ENCODE data around the gene ERC1. TPM values are rescaled to one million over a fixed set of nuclear protein-coding genes. Genes with fewer than 3 reads are reported as not detected.

ERC1 gene
- total RNA-seq, 5 donors from 2014 or later (not counting 1 experiment from before 2014, with no cell fraction given): 41.8 to 68.0 (median 46.5) TPM

- Histone ChIP-seq H3K27ac (ENCODE audit: low read length) (no peak overlapping the region), H3K4me1 (ENCODE audit: control insufficient read depth in 1 of 2, extremely low read depth in 1 of 2, insufficient read depth in 2 of 2, low read length in 2 of 2) (no peaks in the 10 kb centered on the region), H3K9me3 (no peaks in the 10 kb centered on the region), H3K36me3 (ENCODE audit: control insufficient read depth in 2 of 2, extremely low read depth in 1 of 2, insufficient read depth in 1 of 2, low read length in 1 of 2) (no peaks in the 10 kb centered on the region), H3K27me3 (replicated peaks in 1 of 2; ENCODE audit: control insufficient read depth in 2 of 2, extremely low read depth in 1 of 2, insufficient read depth in 2 of 2, low read length in 1 of 2) (no peaks in the 10 kb centered on the region), H3K4me3 (ENCODE audit: control insufficient read depth in 1 of 2, extremely low read depth in 1 of 2, low read length in 1 of 2) (no peak overlapping the region)
- DNase-seq (no peak), ATAC-seq (replicated peaks in 1 of 4) (no peak)
- H3K36me3 Mint-ChIP-seq: peaks cover 17% of the 10 kb centered on the region
- ChIA-PET POLR2A (interaction anchor here in 1 of 2 donors (0.6 kb wide), 1 partner anchor 227 kb away, joined by 5 read pairs; no protein-coding TSS in a partner anchor), CTCF (interaction anchor here (0.6 to 1.7 kb wide), 2 partner anchors 95 to 323 kb away, joined by 5 read pairs; no protein-coding TSS in a partner anchor)
- H3K27me3 Mint-ChIP-seq: no peaks in the 10 kb centered on the region
- no peaks in the 10 kb centered on the region for H3K9me3 Mint-ChIP-seq
- no peak overlapping the region for H3K27ac Mint-ChIP-seq
- peaks cover 0 to 4% (median 0%) of the 10 kb centered on the region in 3 donors for H3K4me1 Mint-ChIP-seq
- 80% methylated on average over 4 of the region's 6 CpGs for WGBS (ENCODE audit: insufficient coverage)
- H3K4me3 Mint-ChIP-seq: no peak overlapping the region
Observed at GRCh38 chr12:1213205-1213604, 222.2 kb downstream of the ERC1 start.

DNA sequence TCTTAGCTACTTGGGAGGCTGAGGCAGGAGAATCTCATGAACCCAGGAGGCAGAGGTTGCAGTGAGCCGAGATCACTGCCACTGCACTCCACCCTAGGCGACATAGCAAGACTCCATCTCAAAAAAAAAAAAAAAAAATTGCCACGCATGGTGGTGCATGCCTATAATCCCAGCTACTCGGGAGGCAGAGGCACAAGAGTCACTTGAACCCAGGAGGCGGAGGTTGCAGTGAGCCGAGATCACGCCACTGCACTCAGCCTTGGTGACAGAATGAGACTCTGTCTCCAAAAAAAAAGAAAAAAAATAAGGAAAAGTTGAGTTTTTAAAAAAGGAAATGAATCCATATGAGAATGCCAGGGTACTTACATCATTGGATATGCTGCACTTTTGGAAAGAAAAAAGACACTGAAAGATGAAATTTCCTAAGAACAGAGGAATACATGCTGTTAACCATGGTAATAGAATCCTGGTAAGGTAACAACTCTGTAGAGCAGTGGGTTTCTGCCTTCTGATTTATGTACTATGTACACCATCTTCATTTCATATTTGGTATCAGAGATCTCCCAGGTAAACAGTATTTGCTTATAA is 222.7 kb downstream of the ERC1 start:
- Mint-ChIP-seq H3K36me3 (peaks cover 17% of the 10 kb centered on the region), H3K9me3 (no peaks in the 10 kb centered on the region), H3K27me3 (no peaks in the 10 kb centered on the region), H3K4me1 (peaks cover 0 to 4% (median 0%) of the 10 kb centered on the region in 3 donors), H3K27ac (no peak overlapping the region), H3K4me3 (no peak overlapping the region)
- no peaks in the 10 kb centered on the region for H3K4me1 ChIP-seq (ENCODE audit: control insufficient read depth in 1 of 2, extremely low read depth in 1 of 2, insufficient read depth in 2 of 2, low read length in 2 of 2)
- no peaks in the 10 kb centered on the region for H3K36me3 ChIP-seq (ENCODE audit: control insufficient read depth in 2 of 2, extremely low read depth in 1 of 2, insufficient read depth in 1 of 2, low read length in 1 of 2)
- no peak overlapping the region for H3K4me3 ChIP-seq (ENCODE audit: control insufficient read depth in 1 of 2, extremely low read depth in 1 of 2, low read length in 1 of 2)
- CTCF ChIA-PET: no interaction called here
- POLR2A ChIA-PET: interaction anchor here in 1 of 2 donors (0.6 kb wide), 1 partner anchor 227 kb away, joined by 5 read pairs; no protein-coding TSS in a partner anchor
- DNase-seq (no peak), ATAC-seq (replicated peaks in 1 of 4) (no peak)
- WGBS (ENCODE audit: insufficient coverage): 86% methylated on average over 2 of the region's 7 CpGs
- no peak overlapping the region for H3K27ac ChIP-seq (ENCODE audit: low read length)
- no peaks in the 10 kb centered on the region for H3K9me3 ChIP-seq
- H3K27me3 ChIP-seq (replicated peaks in 1 of 2; ENCODE audit: control insufficient read depth in 2 of 2, extremely low read depth in 1 of 2, insufficient read depth in 2 of 2, low read length in 1 of 2): no peaks in the 10 kb centered on the region

DNA sequence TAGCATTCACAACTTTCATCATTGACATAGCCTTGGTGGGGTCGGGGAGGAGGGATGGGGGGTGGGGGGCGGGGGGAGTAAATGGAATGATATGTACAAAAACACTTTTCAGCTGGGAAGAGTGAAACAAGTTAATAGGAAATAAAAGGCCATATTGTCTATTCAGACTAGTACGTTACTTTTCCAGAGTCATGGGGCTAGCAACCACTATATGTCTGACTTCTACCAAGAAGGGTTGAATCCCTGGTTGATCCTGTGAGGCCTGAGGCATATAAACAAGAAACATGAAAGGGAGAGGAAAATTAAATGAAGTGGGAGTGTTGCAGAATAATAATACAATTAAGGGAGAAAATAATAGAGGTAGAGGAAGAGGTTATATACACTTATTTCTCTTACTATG is 225.5 kb downstream of the ERC1 start:
- H3K27ac Mint-ChIP-seq: no peak overlapping the region
- WGBS (ENCODE audit: insufficient coverage): no CpG with 5 or more reads among the region's 3 CpGs
- ATAC-seq (replicated peaks in 1 of 4): no peak
- POLR2A ChIA-PET: no interaction called here
- H3K36me3 ChIP-seq (ENCODE audit: control insufficient read depth in 2 of 2, extremely low read depth in 1 of 2, insufficient read depth in 1 of 2, low read length in 1 of 2): no peaks in the 10 kb centered on the region
- CTCF ChIA-PET: no interaction called here
- no peak overlapping the region for H3K4me3 ChIP-seq (ENCODE audit: control insufficient read depth in 1 of 2, extremely low read depth in 1 of 2, low read length in 1 of 2)
- H3K27me3 ChIP-seq (replicated peaks in 1 of 2; ENCODE audit: control insufficient read depth in 2 of 2, extremely low read depth in 1 of 2, insufficient read depth in 2 of 2, low read length in 1 of 2): no peaks in the 10 kb centered on the region
- H3K9me3 ChIP-seq: no peaks in the 10 kb centered on the region
- no peaks in the 10 kb centered on the region for H3K4me1 ChIP-seq (ENCODE audit: control insufficient read depth in 1 of 2, extremely low read depth in 1 of 2, insufficient read depth in 2 of 2, low read length in 2 of 2)
- H3K36me3 Mint-ChIP-seq: peaks cover 10% of the 10 kb centered on the region
- H3K27me3 Mint-ChIP-seq: no peaks in the 10 kb centered on the region
- no peak for DNase-seq
- no peaks in the 10 kb centered on the region for H3K9me3 Mint-ChIP-seq
- H3K4me3 Mint-ChIP-seq: no peak overlapping the region
- H3K4me1 Mint-ChIP-seq: peaks cover 0 to 4% (median 0%) of the 10 kb centered on the region in 3 donors
- H3K27ac ChIP-seq (ENCODE audit: low read length): no peak overlapping the region

DNA sequence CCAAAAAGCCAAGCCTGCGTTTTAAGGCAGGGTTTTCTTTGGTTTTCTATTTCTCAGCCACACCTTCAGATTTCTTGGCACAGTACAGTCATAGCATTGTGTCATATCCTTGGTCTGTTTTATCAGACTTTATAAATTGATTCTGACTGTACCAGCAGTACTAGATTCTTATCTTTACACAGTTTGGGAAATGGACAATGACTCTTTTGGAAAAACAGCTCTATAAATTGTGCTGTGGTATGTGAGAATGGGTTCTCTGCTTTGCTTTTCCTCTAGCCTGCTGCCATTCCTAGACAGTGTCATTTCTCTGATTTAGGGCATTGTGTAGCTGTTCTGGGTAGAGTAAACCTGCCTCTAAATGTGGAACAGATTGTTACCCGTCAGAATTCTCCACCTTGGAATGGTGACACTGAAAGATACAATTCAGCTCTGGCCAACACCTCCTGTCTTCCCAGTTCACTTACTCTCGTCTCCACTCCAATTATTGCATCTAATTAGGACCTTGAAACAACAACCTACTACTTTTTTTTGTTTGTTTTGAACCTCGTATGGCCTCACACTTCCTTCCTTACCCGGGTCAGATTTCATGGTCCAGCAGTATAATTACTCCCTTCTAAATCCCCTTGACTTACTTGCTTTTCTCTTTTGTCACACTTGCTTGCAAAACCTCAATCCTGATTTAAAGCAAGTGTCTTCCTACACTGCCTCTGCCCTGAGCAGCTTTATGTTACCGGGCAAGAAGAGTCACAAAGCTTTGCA is 226.3 kb downstream of the ERC1 start:
- no peaks in the 10 kb centered on the region for H3K36me3 ChIP-seq (ENCODE audit: control insufficient read depth in 2 of 2, extremely low read depth in 1 of 2, insufficient read depth in 1 of 2, low read length in 1 of 2)
- H3K4me3 ChIP-seq (ENCODE audit: control insufficient read depth in 1 of 2, extremely low read depth in 1 of 2, low read length in 1 of 2): no peak overlapping the region
- no peak overlapping the region for H3K27ac ChIP-seq (ENCODE audit: low read length)
- no peaks in the 10 kb centered on the region for H3K4me1 ChIP-seq (ENCODE audit: control insufficient read depth in 1 of 2, extremely low read depth in 1 of 2, insufficient read depth in 2 of 2, low read length in 2 of 2)
- no peak overlapping the region for H3K4me3 Mint-ChIP-seq
- no peaks in the 10 kb centered on the region for H3K27me3 ChIP-seq (replicated peaks in 1 of 2; ENCODE audit: control insufficient read depth in 2 of 2, extremely low read depth in 1 of 2, insufficient read depth in 2 of 2, low read length in 1 of 2)
- ChIA-PET POLR2A (no interaction called here), CTCF (no interaction called here)
- no peaks in the 10 kb centered on the region for H3K9me3 ChIP-seq
- 67% methylated on average over 3 of the region's 6 CpGs for WGBS (ENCODE audit: insufficient coverage)
- H3K27ac Mint-ChIP-seq: no peak overlapping the region
- peaks cover 7% of the 10 kb centered on the region for H3K36me3 Mint-ChIP-seq
- H3K27me3 Mint-ChIP-seq: no peaks in the 10 kb centered on the region
- H3K9me3 Mint-ChIP-seq: no peaks in the 10 kb centered on the region
- DNase-seq (no peak), ATAC-seq (replicated peaks in 1 of 4) (no peak)
- H3K4me1 Mint-ChIP-seq: peaks cover 0 to under 1% (median 0%) of the 10 kb centered on the region in 3 donors

DNA sequence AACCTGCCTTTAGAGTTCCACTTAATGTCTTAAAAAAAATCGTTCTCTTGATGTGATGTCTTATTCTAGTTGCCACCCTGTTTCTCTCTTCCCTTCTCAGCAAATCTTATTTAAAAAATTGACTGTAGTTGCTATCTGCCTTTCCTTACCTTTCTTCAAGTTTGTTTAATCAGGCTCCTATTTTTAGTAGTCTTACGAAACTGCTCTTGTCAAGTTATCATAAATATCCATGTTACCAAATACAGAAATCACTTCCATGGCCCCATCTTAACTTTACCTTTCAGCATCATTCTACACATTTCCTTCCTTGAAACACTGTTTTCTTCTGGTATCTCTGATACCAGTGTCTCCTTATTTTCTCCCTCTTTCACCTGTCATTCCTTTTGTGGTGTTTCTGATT is 227.3 kb downstream of the ERC1 start:
- CTCF ChIA-PET: no interaction called here

DNA sequence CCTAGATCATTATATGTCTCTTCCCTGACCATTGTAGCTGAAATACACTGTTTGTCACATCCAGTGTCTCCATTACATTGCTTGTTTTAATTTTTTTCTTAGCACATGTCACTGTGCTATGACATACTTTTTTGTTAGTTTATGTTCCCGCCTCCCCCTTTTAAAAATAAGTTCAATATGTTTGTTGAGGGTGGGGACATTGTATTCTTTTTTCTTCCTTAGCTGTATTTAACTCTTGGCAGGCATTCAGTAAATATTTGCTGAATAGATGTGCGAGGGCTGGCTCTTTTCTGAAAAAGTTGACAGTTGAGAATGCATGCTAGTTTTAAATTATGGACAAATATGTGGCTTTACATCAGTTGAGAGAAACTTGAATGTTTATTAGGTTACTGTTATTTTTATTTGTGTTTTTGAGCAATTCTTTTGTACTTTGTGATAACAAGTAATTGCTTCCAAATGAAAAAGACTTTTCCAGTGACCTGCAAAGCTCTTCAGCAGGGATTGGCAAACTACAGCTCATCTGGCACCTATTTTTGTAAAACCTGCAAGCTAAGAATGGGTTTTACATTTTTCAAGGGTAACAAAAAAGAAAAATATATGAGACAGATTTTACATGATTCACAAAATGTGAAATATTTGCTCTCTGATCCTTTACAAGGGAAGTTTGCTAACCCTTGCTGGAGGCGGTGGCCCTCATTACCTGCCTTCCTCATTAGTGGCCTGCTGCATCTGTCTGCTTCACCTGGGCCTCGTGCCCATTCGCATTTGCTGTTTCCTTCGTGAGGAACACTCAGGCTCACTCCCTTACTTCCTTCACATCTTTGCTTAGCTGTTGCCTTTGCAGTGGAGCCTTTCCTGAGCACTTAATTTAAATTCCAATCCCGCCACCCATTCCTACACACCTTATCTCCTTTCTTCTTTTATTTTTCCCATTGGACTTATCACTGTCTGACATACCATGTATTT is 229.4 kb downstream of the ERC1 start:
- 92% methylated on average over 5 of the region's 7 CpGs for WGBS (ENCODE audit: insufficient coverage)
- Histone ChIP-seq H3K4me1 (ENCODE audit: control insufficient read depth in 1 of 2, extremely low read depth in 1 of 2, insufficient read depth in 2 of 2, low read length in 2 of 2) (no peaks in the 10 kb centered on the region), H3K27me3 (replicated peaks in 1 of 2; ENCODE audit: control insufficient read depth in 2 of 2, extremely low read depth in 1 of 2, insufficient read depth in 2 of 2, low read length in 1 of 2) (no peaks in the 10 kb centered on the region), H3K36me3 (ENCODE audit: control insufficient read depth in 2 of 2, extremely low read depth in 1 of 2, insufficient read depth in 1 of 2, low read length in 1 of 2) (no peaks in the 10 kb centered on the region), H3K4me3 (ENCODE audit: control insufficient read depth in 1 of 2, extremely low read depth in 1 of 2, low read length in 1 of 2) (no peak overlapping the region), H3K9me3 (no peaks in the 10 kb centered on the region), H3K27ac (ENCODE audit: low read length) (no peak overlapping the region)
- Mint-ChIP-seq H3K36me3 (peaks cover 7% of the 10 kb centered on the region), H3K4me3 (no peak overlapping the region), H3K27ac (no peak overlapping the region), H3K9me3 (no peaks in the 10 kb centered on the region), H3K4me1 (no peaks in the 10 kb centered on the region), H3K27me3 (no peaks in the 10 kb centered on the region)
- ChIA-PET POLR2A (interaction anchor here in 1 of 2 donors (0.6 kb wide), 1 partner anchor 8 kb away, joined by 3 read pairs; no protein-coding TSS in a partner anchor), CTCF (no interaction called here)
- no peak for ATAC-seq (replicated peaks in 1 of 4)
- DNase-seq: no peak

More for the DNA sequence above, 227.3 kb downstream of the ERC1 start:
- Histone ChIP-seq H3K36me3 (ENCODE audit: control insufficient read depth in 2 of 2, extremely low read depth in 1 of 2, insufficient read depth in 1 of 2, low read length in 1 of 2) (no peaks in the 10 kb centered on the region), H3K4me1 (ENCODE audit: control insufficient read depth in 1 of 2, extremely low read depth in 1 of 2, insufficient read depth in 2 of 2, low read length in 2 of 2) (no peaks in the 10 kb centered on the region), H3K9me3 (no peaks in the 10 kb centered on the region), H3K27me3 (replicated peaks in 1 of 2; ENCODE audit: control insufficient read depth in 2 of 2, extremely low read depth in 1 of 2, insufficient read depth in 2 of 2, low read length in 1 of 2) (no peaks in the 10 kb centered on the region), H3K27ac (ENCODE audit: low read length) (no peak overlapping the region), H3K4me3 (ENCODE audit: control insufficient read depth in 1 of 2, extremely low read depth in 1 of 2, low read length in 1 of 2) (no peak overlapping the region)
- ATAC-seq (replicated peaks in 1 of 4): no peak
- Mint-ChIP-seq H3K27me3 (no peaks in the 10 kb centered on the region), H3K36me3 (peaks cover 7% of the 10 kb centered on the region), H3K4me3 (no peak overlapping the region), H3K4me1 (no peaks in the 10 kb centered on the region), H3K9me3 (no peaks in the 10 kb centered on the region), H3K27ac (no peak overlapping the region)
- WGBS (ENCODE audit: insufficient coverage): 77% methylated on average over 2 of the region's 2 CpGs
- POLR2A ChIA-PET: no interaction called here
- DNase-seq: no peak

All from T-cell (primary cell).